ENCODE data around the gene MAFG.

MAFG gene

DNA sequence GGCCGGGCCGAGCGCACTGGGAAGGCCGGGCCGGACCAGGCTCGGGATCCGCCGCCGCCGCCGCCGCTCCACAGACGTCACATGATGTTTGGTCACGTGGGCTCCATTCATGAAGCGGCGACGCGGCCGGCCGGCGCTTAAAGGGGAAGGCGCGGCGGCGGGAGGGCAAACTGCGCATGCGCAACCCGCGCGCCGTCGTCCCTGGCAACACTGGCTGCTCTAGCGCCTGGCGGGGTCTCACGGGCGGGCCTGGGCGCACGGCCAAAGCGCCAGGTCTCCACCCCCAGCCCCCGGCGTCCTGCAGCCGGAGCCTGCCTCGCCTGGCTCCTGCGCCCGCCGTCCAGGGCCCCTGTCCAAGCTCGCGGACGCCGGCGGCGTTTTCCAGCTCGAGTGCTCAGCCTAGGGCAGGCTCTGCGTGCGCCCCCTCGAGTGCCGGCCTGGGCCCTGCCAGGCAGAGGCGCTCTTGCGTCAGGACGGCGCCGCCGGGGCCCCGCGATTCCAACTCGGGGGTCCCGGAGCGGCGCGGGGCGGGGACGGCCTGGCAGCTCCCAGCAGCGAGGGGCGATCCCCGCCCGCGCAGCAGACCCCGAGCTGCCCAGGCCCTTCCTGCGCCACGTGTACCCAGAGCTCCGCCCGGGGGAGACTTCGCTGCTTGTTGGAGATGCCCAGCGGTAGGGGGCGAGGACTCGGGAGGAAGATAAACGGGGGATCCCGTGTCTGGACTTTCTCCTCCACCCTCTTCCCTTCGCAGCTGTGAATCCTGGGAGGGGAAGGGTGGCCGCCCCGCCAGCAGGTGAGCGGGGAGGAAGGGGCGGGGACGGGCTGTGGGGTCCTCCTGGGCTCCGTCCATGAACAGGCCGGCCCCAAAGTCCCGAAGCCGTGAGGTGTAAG, at the start of gene MAFG:
Gene MAFG, minus strand, starts transcription at position 83 of the 891 bp plus-strand sequence. CDS start 4,550 bp downstream, outside the sequence.
- Histone ChIP-seq H3K27me3 (peaks cover 19% of the 10 kb centered on the region), H4K20me1 (peaks cover 62% of the 10 kb centered on the region), H3K4me1 (peaks cover 81% of the 10 kb centered on the region), H3K4me3 (peak within 1 kb of the TSS; percentile 97), H3K9me3 (no peaks in the 10 kb centered on the region), H3K9ac (peak within 1 kb of the TSS; percentile 91), H3K4me2 (peak within 1 kb of the TSS; percentile 100), H3K27ac (peak within 1 kb of the TSS; percentile 91), H3K36me3 (peaks cover 2% of the 10 kb centered on the region)
- no peak for TF ChIP-seq Cebpa-rat (IDR thresholded peaks at IDR 0.05)

- Histone ChIP-seq H3K4me3 (peak overlapping the region; percentile 81), H3K9ac (peak overlapping the region; percentile 94), H3K9me3 (peaks cover 17% of the 10 kb centered on the region), H3K36me3 (0 out of 2 replicates have a peak, but pooled peaks cover 4% of the 10 kb centered on the region), H4K20me1 (peaks cover 36% of the 10 kb centered on the region), H3K27ac (peak overlapping the region; percentile 98), H3K4me2 (peak overlapping the region; percentile 99), H3K27me3 (peaks cover 27% of the 10 kb centered on the region), H3K4me1 (peaks cover 44% of the 10 kb centered on the region)
- no peak for TF ChIP-seq Cebpa-rat (IDR thresholded peaks at IDR 0.05)
Observed at GRCh38 chr17:81976332-81977210, 49.0 kb upstream of the MAFG start.

- Histone ChIP-seq H3K36me3 (no peaks in the 10 kb centered on the region), H3K4me2 (no peak overlapping the region), H3K27me3 (peaks cover under 1% of the 10 kb centered on the region), H3K27ac (no peak overlapping the region), H3K4me3 (no peak overlapping the region), H3K4me1 (peaks cover 32% of the 10 kb centered on the region), H4K20me1 (peaks cover 5% of the 10 kb centered on the region), H3K9me3 (peaks cover 17% of the 10 kb centered on the region), H3K9ac (no peak overlapping the region)
- no peak for TF ChIP-seq Cebpa-rat (IDR thresholded peaks at IDR 0.05)
Observed at GRCh38 chr17:81973432-81973831, 45.9 kb upstream of the MAFG start.

- Histone ChIP-seq H3K9me3 (peaks cover 16% of the 10 kb centered on the region), H3K4me1 (peaks cover 45% of the 10 kb centered on the region), H3K36me3 (no peaks in the 10 kb centered on the region), H3K9ac (no peak overlapping the region), H3K27ac (no peak overlapping the region), H3K27me3 (peaks cover 34% of the 10 kb centered on the region), H3K4me2 (peak overlapping the region; percentile 100), H3K4me3 (no peak overlapping the region), H4K20me1 (peaks cover 2% of the 10 kb centered on the region; the same call in 1 of the 2 replicates)
- no peak for TF ChIP-seq Cebpa-rat (IDR thresholded peaks at IDR 0.05)
Observed at GRCh38 chr17:81968850-81969812, 41.6 kb upstream of the MAFG start.

- Histone ChIP-seq H3K4me1 (peaks cover 45% of the 10 kb centered on the region), H3K4me3 (no peak overlapping the region), H3K4me2 (peak overlapping the region; percentile 100), H3K27me3 (peaks cover 41% of the 10 kb centered on the region), H3K9me3 (peaks cover 8% of the 10 kb centered on the region), H4K20me1 (peaks cover 4% of the 10 kb centered on the region; the same call in 1 of the 2 replicates), H3K9ac (no peak overlapping the region), H3K27ac (no peak overlapping the region), H3K36me3 (no peaks in the 10 kb centered on the region)
- TF ChIP-seq Cebpa-rat (IDR thresholded peaks at IDR 0.05): no peak
Observed at GRCh38 chr17:81968396-81968745, 40.8 kb upstream of the MAFG start.

GRCh38 chr17:81967533-81968395, 40.2 kb upstream of the MAFG start:
- peaks cover 3% of the 10 kb centered on the region; the same call in 1 of the 2 replicates for H3K9me3 ChIP-seq
- H3K27me3 ChIP-seq: peaks cover 47% of the 10 kb centered on the region
- peak overlapping the region; percentile 100 for H3K4me2 ChIP-seq
- peak overlapping the region; percentile 59 for H3K4me3 ChIP-seq
- peak overlapping the region; percentile 82 for H3K27ac ChIP-seq
- peaks cover 45% of the 10 kb centered on the region for H3K4me1 ChIP-seq
- no peaks in the 10 kb centered on the region for H3K36me3 ChIP-seq
- peaks cover 4% of the 10 kb centered on the region; the same call in 1 of the 2 replicates for H4K20me1 ChIP-seq
- H3K9ac ChIP-seq: peak overlapping the region; percentile 65
- TF ChIP-seq Cebpa-rat (IDR thresholded peaks at IDR 0.05): no peak

- H3K27ac ChIP-seq: peak overlapping the region; percentile 82
- peaks cover 53% of the 10 kb centered on the region for H3K27me3 ChIP-seq
- peaks cover 9% of the 10 kb centered on the region for H4K20me1 ChIP-seq
- TF ChIP-seq Cebpa-rat (IDR thresholded peaks at IDR 0.05): no peak
- no peaks in the 10 kb centered on the region for H3K9me3 ChIP-seq
- peak overlapping the region; percentile 59 for H3K4me3 ChIP-seq
- peak overlapping the region; percentile 65 for H3K9ac ChIP-seq
- H3K36me3 ChIP-seq: no peaks in the 10 kb centered on the region
- peaks cover 45% of the 10 kb centered on the region for H3K4me1 ChIP-seq
- H3K4me2 ChIP-seq: peak overlapping the region; percentile 100
Observed at GRCh38 chr17:81967244-81967532, 39.7 kb upstream of the MAFG start.
